HPDE6-E6E7 (cell line): ENCODE results near the gene RRAS.
"Not testable (repeated sequence)": the region's sequence is repeated elsewhere in the genome, so short reads cannot be mapped to it uniquely, and the experiment has no call there.

Experiments used
- DNase-seq: peaks from one replicate; pipeline ENCODE4 v3.0.0; 2011; ENCODE audit warnings: missing footprints; ENCODE audit errors: extremely low spot score

Gene RRAS

DNA sequence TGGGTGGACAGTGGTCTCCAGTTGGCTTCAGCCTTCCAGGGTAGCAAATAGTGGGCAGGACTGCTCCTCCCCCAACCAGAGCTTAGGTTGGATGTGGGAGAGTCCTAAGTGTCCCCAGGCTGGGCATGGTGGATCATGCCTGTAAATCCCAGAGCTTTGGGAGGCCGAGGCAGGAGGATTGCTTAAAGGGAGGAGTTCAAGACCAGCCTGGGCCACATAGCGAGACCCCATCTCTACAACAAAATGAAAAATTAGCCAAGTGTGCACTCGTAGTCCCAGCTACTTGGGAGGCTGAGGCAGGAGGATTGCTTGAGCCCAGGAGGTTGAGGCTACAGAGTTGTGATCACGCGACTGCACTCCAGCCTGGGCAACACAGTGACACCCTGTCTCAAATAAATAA lies 7.4 kb downstream of the RRAS start:
- DNase-seq: no peak

- no peak for DNase-seq
Observed at GRCh38 chr19:49631610-49632192, 8.2 kb downstream of the RRAS start.

- DNase-seq: no peak
Observed at GRCh38 chr19:49631014-49631588, 8.8 kb downstream of the RRAS start.

- no peak for DNase-seq
Observed at GRCh38 chr19:49629659-49630058, 10.3 kb downstream of the RRAS start.

GRCh38 chr19:49626226-49626625 lies 13.7 kb downstream of the RRAS start:
- no peak for DNase-seq

- DNase-seq: no peak
Observed at GRCh38 chr19:49624967-49625910, 14.7 kb downstream of the RRAS start.

- not testable (repeated sequence) for DNase-seq
Observed at GRCh38 chr19:49617860-49618259, 22.1 kb downstream of the RRAS start.

DNA sequence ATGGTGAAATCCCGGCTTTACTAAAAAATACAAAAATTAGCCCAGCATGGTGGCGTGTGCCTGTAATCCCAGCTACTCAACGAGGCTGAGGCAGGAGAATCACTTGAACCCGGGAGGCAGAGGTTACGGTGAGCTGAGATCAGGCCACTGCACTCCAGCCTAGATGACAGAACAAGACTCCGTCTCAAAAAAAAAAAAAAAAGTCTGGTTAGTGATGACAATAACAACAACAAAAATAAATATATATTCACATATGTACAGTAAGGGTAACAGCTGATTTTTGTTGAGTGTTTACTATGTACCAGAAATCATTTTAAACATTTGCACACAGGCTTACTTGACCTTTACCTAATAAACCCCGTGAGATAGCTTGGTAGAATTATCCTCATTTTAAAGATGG lies 23.0 kb downstream of the RRAS start:
- DNase-seq: no peak

GRCh38 chr19:49616532-49616931 lies 23.4 kb downstream of the RRAS start:
- DNase-seq: no peak

DNA sequence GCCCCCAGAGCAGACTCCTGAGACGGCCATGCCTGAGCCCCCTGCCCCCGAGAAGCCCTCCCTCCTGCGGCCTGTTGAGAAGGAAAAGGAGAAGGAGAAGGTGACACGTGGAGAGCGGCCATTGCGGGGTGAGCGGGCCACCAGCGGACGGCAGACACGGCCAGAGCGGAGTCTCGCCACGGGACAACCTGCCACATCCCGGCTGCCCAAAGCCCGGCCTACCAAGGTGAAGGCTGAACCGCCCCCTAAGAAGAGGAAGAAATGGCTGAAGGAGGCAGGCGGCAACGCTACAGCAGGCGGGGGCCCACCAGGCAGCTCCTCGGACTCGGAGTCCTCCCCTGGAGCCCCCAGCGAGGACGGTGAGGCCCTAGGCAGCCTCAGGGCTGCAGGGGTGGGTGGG lies 24.1 kb downstream of the RRAS start:
- DNase-seq: no peak

GRCh38 chr19:49614096-49614833 lies 25.7 kb downstream of the RRAS start:
- DNase-seq: peak; percentile 38

DNA sequence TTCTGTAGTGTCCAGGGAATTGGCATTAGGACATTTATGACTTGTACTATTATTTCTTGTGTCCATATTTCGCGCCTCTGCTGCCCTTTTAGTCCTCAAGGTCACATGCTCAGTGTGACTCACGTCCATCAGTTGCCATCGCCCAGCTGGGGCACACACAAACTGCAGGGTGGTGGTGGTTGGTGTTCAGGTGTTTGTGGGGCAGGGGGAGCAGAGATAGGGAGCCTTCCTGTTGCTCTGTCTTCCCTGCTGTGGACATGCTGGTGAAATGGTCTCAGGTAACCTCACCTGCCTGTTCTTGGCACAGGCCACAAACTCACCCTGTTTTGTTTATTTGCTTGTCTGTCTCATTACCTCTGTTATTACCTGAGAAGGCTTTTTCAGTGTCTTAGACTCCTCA lies 26.6 kb downstream of the RRAS start:
- DNase-seq: peak; percentile 45

GRCh38 chr19:49609499-49610092 lies 30.3 kb downstream of the RRAS start:
- DNase-seq: no peak

GRCh38 chr19:49605605-49606004 lies 34.3 kb downstream of the RRAS start:
- no peak for DNase-seq

DNA sequence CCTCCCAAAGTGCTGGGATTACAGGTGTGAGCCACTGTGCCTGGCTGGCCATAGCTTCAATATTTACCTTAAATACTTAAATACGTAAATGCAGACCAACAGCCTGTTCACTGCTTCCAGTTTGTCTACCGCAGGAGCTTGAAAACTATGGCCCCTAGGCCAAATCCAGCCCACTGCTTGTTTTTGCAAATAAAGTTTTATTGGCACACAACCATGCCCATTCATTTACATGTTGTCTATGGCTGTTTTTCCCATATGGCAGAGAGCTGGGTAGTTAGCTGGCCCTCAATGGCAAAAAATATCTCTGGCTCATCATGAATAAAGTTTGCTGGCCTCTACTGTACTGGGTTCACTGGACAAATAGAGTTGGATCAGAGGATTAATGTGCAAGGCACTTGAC lies 37.1 kb downstream of the RRAS start:
- DNase-seq: no peak

- DNase-seq: no peak
Observed at GRCh38 chr19:49601482-49602038, 38.4 kb downstream of the RRAS start.

- DNase-seq: no peak
Observed at GRCh38 chr19:49599378-49600295, 40.3 kb downstream of the RRAS start.

- DNase-seq: no peak
Observed at GRCh38 chr19:49597703-49597974, 42.3 kb downstream of the RRAS start.

DNA sequence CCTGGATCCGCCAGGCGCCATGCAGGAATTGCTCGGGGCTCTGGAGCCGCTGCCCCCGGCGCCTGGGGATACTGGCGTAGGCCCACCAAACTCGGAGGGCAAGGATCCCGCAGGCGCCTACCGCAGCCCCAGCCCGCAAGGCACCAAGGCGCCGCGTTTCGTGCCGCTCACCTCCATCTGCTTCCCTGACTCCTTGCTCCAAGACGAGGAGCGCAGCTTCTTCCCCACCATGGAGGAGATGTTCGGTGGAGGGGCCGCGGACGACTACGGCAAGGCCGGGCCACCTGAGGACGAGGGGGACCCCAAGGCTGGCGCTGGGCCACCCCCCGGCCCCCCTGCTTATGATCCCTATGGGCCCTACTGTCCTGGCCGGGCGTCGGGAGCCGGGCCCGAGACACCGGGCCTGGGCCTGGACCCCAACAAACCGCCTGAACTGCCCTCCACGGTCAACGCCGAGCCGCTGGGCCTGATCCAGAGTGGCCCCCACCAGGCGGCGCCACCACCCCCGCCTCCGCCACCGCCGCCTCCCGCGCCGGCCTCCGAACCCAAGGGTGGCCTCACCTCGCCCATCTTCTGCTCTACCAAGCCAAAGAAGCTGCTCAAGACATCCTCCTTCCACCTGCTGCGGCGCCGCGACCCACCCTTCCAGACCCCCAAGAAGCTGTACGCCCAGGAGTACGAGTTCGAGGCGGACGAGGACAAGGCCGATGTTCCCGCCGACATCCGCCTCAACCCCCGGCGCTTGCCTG lies 42.8 kb downstream of the RRAS start:
- DNase-seq: no peak

GRCh38 chr19:49596407-49596806 lies 43.5 kb downstream of the RRAS start:
- DNase-seq: no peak
